ENCODE data around the gene CADM4. TPM values are rescaled to one million over a fixed set of nuclear protein-coding genes. Genes with fewer than 3 reads are reported as not detected.
"Not testable (repeated sequence)": the region's sequence is repeated elsewhere in the genome, so short reads cannot be mapped to it uniquely, and the experiment has no call there.

Gene CADM4
- total RNA-seq, 2 experiments from 2014 or later: 0.36 to 0.43 TPM

DNA sequence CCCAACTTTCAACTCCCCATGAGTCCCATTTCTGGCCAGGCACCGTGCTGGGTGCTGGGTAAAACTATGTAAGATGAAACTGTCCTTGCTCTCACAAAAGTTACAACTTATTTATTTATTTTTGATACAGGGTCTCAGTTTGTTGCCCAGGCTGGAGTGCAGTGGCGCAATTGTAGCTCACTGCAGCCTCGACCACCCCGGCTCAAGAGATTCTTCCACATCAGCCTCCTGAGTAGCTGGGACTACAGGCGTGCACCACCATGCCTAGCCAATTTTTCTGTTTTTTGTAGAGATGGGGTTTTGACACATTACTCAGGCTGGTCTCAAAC, 12.9 kb upstream of the CADM4 start:
- no peak overlapping the region for H3K4me3 Mint-ChIP-seq
- H3K36me3 Mint-ChIP-seq: peaks cover 30% of the 10 kb centered on the region
- no peak for DNase-seq
- H3K4me1 Mint-ChIP-seq: peaks cover 1% of the 10 kb centered on the region
- ATAC-seq (ENCODE audit: low read depth): no peak
- no peaks in the 10 kb centered on the region for H3K9me3 Mint-ChIP-seq
- H3K27me3 Mint-ChIP-seq: no peaks in the 10 kb centered on the region
- POLR2A ChIA-PET: no interaction called here
- no peak overlapping the region for H3K27ac Mint-ChIP-seq

DNA sequence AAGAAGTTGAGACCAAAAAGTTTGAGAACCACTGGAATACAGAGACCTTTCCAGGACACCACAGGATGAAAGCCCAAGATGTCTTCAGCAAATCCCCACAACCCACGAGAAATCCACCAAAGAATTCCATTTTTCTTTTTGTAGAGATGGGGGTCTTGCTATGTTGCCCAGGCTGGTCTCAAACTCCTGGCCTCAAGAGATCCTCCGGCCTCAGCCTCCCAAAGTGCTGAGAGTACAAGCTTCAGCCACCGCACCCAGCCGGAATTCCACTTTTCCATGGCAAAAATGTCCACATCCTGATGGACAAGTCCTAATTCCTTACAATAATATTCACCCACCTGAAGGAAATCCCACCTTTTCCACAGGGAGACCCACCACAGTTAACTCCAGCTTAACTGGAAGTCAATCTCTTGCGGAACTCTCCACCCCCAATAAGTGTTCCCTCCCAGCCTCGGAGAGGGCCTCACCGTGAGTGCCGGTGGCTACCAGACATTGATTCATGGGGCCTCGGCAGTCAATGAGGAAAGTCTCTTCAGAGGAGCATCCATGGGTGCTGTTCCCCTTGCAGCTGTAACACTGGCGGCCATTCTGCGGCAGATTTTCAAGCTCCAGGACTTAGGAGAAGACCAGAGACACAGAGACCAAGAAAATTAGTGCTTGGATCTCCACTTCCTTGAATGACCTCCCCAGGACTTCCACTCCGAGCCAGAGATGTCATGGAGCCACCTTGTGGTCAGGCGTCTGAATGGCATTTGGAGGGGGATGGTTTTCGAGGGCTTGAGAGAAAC, 12.3 kb upstream of the CADM4 start:
- Mint-ChIP-seq H3K27ac (no peak overlapping the region), H3K9me3 (no peaks in the 10 kb centered on the region), H3K4me1 (peaks cover 1% of the 10 kb centered on the region), H3K4me3 (no peak overlapping the region), H3K27me3 (no peaks in the 10 kb centered on the region), H3K36me3 (peaks cover 28% of the 10 kb centered on the region)
- POLR2A ChIA-PET: no interaction called here
- DNase-seq (peak; percentile 54), ATAC-seq (ENCODE audit: low read depth) (peak; percentile 60)

DNA sequence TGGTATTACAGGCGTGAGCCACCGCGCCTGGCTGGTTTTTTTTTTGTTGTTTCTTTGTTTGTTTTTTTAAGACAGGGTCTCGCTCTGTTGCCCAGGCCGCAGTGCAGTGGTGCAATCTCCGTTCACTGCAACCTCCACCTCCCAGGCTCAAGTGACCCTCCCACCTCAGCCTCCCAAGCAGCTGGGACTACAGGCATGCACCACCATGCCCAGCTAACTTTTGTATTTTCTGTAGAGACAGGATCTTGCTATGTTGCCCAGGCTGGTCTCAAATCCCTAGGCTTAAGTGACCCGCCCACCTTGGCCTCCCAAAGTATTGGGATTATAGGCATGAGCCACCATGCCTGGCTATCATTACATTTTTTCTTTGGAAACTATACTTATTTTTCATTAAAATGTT, 10.6 kb upstream of the CADM4 start:
- ATAC-seq (ENCODE audit: low read depth); H3K27ac Mint-ChIP-seq; H3K4me1 Mint-ChIP-seq; H3K9me3 Mint-ChIP-seq; DNase-seq; H3K27me3 Mint-ChIP-seq; POLR2A ChIA-PET; H3K4me3 Mint-ChIP-seq: not testable (repeated sequence)
- peaks cover 21% of the 10 kb centered on the region for H3K36me3 Mint-ChIP-seq

DNA sequence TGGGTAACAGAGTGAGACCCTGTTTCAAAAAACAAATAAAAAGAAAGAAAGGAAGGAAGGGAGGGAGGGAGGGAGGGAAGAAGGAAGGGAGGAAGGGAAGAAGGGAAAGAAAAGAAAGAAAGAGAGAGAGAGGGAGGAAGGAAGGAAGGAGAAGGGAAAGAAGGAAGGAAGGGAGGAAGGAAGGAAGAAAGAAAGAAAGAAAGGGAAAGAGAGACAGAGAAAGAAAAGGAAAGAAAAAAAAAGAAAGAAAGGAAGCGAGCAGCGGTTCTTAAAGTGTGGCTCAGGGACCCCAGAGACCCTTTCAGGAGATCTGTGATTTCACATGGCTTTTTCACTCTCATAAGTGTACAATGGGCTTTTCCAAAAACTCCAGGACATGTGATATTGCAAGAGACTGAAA, 9.9 kb upstream of the CADM4 start:
- H3K27ac Mint-ChIP-seq: no peak overlapping the region
- no peak for ATAC-seq (ENCODE audit: low read depth)
- no peak overlapping the region for H3K4me3 Mint-ChIP-seq
- DNase-seq: no peak
- POLR2A ChIA-PET: no interaction called here
- H3K9me3 Mint-ChIP-seq: no peaks in the 10 kb centered on the region
- peaks cover 2% of the 10 kb centered on the region for H3K27me3 Mint-ChIP-seq
- peaks cover 17% of the 10 kb centered on the region for H3K36me3 Mint-ChIP-seq
- peaks cover 1% of the 10 kb centered on the region for H3K4me1 Mint-ChIP-seq

DNA sequence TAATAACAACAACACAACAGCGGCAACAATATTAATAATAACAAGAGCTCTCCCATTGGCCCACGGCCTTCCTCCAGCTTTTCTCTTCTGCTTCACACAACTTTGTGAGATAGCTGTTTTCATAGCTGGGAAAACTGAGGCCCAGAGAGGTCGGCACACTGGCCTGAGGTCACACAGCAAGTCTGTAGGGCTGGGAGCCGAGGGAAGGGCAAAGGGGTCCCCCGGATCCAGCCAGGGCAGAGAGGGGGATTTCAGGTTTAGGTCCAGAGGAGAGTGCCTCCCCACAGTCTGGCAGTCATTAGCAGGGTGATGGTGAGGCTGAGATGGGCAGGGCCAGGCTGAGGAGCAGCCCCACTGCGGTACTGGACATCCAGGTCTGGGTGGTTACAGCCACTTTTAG, 9.0 kb upstream of the CADM4 start:
- H3K27ac Mint-ChIP-seq: no peak overlapping the region
- peaks cover 14% of the 10 kb centered on the region for H3K36me3 Mint-ChIP-seq
- H3K4me3 Mint-ChIP-seq: no peak overlapping the region
- peaks cover 2% of the 10 kb centered on the region for H3K27me3 Mint-ChIP-seq
- ATAC-seq (ENCODE audit: low read depth) (no peak), DNase-seq (no peak)
- peaks cover 1% of the 10 kb centered on the region for H3K4me1 Mint-ChIP-seq
- POLR2A ChIA-PET: interaction anchor here (0.9 kb wide), 1 partner anchor 30 kb away, joined by 6 read pairs; no protein-coding TSS in a partner anchor
- H3K9me3 Mint-ChIP-seq: no peaks in the 10 kb centered on the region

DNA sequence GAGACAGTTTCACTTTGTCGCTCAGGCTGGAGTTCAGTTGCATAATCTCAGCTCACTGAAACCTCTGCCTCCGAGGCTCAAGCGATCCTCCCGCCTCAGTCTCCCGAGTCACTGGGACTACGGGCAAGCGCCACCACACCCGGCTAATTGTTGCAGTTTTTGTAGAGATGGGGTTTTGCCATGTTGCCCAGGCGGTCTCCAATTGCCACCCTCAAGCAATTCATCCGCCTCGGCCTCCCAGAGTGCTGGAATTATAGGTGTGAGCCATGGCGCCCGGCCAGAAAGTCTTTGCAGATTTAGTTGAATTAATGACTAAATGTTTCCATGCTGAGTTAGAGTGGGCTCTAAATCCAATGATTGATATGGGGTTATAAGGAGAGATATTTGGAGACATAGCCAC, 4.5 kb upstream of the CADM4 start:
- Mint-ChIP-seq H3K4me1 (peaks cover 5% of the 10 kb centered on the region), H3K27me3 (peaks cover 21% of the 10 kb centered on the region), H3K4me3 (no peak overlapping the region), H3K36me3 (peaks cover 8% of the 10 kb centered on the region), H3K27ac (no peak overlapping the region), H3K9me3 (no peaks in the 10 kb centered on the region)
- DNase-seq (no peak), ATAC-seq (ENCODE audit: low read depth) (no peak)
- POLR2A ChIA-PET: interaction anchor here (0.7 kb wide), 1 partner anchor 61 kb away, joined by 3 read pairs; no protein-coding TSS in a partner anchor

DNA sequence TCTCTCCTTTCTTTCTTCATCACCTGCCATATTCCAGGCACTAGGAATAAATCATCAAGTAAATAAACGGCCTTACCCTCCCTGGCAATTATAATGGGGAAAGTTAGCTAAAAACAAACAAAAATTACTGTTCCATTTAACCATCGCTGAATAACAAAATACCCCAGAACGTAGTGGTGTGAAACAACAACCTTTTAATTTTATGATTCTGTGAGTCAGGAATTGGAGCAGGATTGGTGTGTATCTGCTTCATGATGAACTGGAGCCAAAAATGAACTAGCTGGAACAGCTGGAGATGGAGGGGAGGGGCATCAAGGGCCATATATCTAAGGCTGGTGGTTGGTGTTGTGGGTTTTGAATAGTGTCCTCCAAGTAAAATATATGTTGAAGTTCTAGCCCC, 3.7 kb upstream of the CADM4 start:
- POLR2A ChIA-PET: no interaction called here
- H3K27ac Mint-ChIP-seq: no peak overlapping the region
- H3K36me3 Mint-ChIP-seq: peaks cover 7% of the 10 kb centered on the region
- DNase-seq (no peak), ATAC-seq (ENCODE audit: low read depth) (no peak)
- peaks cover 9% of the 10 kb centered on the region for H3K4me1 Mint-ChIP-seq
- H3K9me3 Mint-ChIP-seq: no peaks in the 10 kb centered on the region
- H3K4me3 Mint-ChIP-seq: no peak overlapping the region
- H3K27me3 Mint-ChIP-seq: peaks cover 29% of the 10 kb centered on the region

DNA sequence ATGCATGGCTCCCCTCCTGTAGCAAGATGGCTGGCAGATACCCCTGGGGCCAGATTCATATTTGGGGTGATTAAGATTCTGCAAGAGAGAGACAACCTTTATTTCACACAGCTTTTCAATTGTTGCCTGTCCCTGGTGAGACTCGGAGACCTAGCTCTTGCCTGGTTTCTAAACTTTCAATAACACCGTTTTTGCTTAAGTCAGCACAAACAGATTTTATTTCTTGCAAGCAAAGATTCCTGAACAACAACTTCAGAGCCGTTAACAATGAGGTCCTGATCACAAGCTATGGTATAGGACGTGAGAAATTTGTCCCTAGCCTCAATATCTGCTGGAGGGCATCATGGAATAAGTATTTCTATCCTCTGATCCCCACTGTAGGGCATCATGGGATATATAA, 2.9 kb upstream of the CADM4 start:
- Mint-ChIP-seq H3K9me3 (no peaks in the 10 kb centered on the region), H3K36me3 (peaks cover 7% of the 10 kb centered on the region), H3K27ac (no peak overlapping the region), H3K27me3 (peaks cover 37% of the 10 kb centered on the region), H3K4me1 (peaks cover 9% of the 10 kb centered on the region), H3K4me3 (no peak overlapping the region)
- ATAC-seq (ENCODE audit: low read depth) (no peak), DNase-seq (no peak)
- POLR2A ChIA-PET: no interaction called here

DNA sequence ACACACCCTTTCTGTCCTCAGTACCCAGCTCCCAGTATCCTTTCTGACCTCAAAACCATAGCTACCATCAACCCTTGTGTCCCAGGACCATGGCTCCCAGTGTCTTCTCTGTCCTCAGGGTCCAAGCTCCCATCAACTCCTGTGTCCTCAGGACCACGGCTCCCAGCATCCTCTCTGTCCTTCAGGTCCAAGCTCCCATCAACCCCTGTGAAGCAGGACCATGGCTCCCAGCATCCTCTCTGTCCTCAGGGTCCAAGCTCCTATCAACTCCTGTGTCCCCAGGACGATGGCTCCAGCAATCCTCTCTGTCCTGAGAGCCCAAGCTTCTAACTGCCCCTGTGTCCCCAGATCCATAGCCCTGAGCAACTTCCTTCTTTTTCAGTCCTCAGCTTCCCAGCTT, 1.7 kb upstream of the CADM4 start:
- POLR2A ChIA-PET: interaction anchor here (0.6 kb wide), 1 partner anchor 84 kb away, joined by 3 read pairs; no protein-coding TSS in a partner anchor
- Mint-ChIP-seq H3K27ac (no peak overlapping the region), H3K9me3 (no peaks in the 10 kb centered on the region), H3K4me3 (no peak overlapping the region), H3K4me1 (peaks cover 10% of the 10 kb centered on the region), H3K27me3 (peaks cover 45% of the 10 kb centered on the region), H3K36me3 (peaks cover 3% of the 10 kb centered on the region)
- DNase-seq: no peak
- no peak for ATAC-seq (ENCODE audit: low read depth)

DNA sequence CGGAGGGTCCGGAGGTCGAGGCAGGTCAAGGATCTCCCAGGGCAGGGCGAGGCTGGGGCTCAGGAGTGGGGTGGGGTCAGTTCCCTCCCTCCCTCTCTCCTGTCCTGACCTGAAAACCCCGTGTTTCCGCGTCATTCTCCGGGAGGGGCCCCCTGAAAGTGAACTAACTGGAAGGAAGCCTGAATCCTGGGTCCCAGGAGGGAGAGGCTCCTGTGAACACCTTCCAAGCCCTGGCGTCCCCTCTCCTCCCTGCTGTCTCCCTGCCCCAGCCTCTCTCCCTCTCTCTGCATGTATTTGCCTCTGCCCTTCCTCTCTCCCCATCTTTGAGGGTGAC, 741 bp upstream of the CADM4 start:
- no peaks in the 10 kb centered on the region for H3K36me3 Mint-ChIP-seq
- POLR2A ChIA-PET: no interaction called here
- peak overlapping the region; percentile 75 for H3K4me3 Mint-ChIP-seq
- ATAC-seq (ENCODE audit: low read depth) (no peak), DNase-seq (no peak)
- peak overlapping the region; percentile 26 for H3K27ac Mint-ChIP-seq
- no peaks in the 10 kb centered on the region for H3K9me3 Mint-ChIP-seq
- H3K27me3 Mint-ChIP-seq: peaks cover 45% of the 10 kb centered on the region
- H3K4me1 Mint-ChIP-seq: peaks cover 10% of the 10 kb centered on the region

DNA sequence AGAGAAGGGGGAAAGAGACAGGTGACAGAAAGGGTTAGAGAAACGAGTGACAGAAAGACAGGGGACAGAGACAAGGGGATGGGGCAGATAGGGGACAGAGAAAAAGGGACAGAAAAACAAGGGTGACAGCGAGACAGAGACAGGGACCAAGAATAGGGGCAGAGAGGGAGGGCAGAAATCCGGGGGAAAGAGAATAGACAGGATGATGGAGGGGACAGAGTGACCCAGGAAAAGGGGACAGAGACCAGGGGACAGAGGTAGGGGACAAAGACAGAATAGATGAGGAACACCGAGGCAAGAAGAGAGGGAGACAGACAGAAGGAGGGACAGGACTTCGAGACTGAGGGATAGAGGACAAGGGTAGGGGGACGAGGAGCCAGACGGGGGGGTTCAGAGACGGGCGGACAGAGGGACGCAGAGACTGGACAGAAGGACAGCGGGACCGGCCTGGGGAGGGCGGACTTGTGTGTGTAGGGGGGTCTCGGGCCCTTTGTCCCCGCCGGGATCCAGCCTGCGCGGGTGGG, 593 bp downstream of the CADM4 start:
- POLR2A ChIA-PET: no interaction called here

DNA sequence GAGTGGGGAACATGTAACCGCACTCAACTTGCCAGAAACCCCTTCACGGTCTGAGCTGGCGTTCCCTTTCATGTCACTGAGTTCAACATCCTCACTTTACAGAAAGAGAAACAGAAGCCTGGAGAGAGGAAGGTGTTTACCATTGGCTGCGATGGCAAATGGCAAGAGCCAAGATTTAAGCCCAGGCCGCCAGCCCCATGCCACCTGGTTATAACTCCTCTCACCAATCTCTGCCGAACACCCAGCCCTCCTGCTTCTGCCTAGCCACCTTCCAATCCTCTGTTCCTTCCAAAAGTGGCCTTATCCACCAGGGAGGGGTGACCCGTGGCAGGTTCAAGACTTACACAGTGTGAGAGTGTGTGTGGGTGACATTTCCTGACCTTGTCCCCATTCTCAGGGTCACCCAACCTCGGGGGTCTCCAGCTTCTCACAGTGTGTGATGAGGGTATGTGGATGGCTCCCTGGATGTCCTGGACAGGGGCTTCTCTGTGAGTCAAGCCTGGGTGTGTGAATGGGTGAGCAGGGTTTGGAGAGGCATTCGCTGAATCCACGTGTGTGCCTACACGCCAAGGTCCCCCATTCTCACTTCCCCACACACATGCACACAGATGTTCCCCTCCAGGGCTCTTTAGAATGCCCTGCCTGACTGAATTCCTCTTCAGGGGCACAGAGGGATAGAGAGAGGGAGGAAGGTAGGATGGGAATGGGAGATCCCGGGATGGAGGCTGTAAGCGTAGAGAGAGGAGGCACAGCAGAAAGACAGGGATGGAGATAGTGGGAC, 1.2 kb downstream of the CADM4 start:
- Mint-ChIP-seq H3K27ac (no peak overlapping the region), H3K9me3 (no peaks in the 10 kb centered on the region), H3K36me3 (no peaks in the 10 kb centered on the region), H3K4me1 (peaks cover 11% of the 10 kb centered on the region), H3K4me3 (peak overlapping the region; percentile 72), H3K27me3 (peaks cover 47% of the 10 kb centered on the region)
- POLR2A ChIA-PET: no interaction called here
- no peak for ATAC-seq (ENCODE audit: low read depth)
- no peak for DNase-seq

More for the DNA sequence above, 593 bp downstream of the CADM4 start:
- Mint-ChIP-seq H3K9me3 (no peaks in the 10 kb centered on the region), H3K36me3 (no peaks in the 10 kb centered on the region), H3K27me3 (peaks cover 45% of the 10 kb centered on the region), H3K27ac (peak overlapping the region; percentile 65), H3K4me3 (peak overlapping the region; percentile 72), H3K4me1 (peaks cover 11% of the 10 kb centered on the region)
- no peak for ATAC-seq (ENCODE audit: low read depth)
- DNase-seq: no peak

DNA sequence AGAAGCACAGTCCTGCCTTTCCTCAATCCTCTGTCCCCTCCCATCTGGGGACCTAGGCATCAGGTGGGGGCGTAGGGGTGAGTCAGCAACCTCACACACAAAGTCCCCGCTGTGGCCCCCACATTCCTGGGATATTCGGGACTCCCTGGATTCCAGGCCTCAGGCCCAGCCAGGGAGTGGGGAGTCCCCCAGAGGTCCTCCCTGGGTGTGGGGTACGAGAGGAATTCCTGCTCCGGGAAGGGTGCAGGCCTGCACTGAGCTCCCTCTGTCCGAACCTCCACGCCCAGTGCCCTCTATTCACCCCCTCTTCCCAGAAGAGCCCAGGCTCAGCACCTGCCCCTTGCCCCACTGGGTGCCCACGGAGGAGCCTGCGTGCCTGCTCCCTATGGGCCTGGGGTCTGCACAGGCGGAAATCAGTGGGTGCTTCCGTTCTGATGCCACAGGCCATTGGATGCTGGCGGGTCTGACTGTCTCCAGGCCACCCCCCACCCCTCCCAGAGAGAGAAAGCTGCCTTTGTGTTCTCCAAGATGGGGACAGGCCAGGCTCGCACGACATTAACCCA, 3.4 kb downstream of the CADM4 start:
- H3K27ac Mint-ChIP-seq: no peak overlapping the region
- POLR2A ChIA-PET: no interaction called here
- no peak for ATAC-seq (ENCODE audit: low read depth)

DNA sequence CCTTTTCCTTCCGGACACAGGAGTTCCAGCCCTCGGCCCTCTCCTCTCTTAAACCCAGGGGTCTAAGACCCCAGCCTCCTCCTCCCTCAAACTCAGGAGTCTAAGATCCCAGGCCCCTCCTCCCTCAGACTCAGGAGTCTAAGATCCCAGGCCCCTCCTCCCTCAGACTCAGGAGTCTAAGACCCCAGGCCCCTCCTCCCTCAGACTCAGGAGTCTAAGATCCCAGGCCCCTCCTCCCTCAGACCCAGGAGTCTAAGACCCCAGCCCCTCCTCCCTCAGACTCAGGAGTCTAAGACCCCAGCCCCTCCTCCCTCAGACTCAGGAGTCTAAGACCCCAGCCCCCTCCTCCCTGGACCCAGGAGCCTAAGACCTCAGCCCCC, 4.1 kb downstream of the CADM4 start:
- POLR2A ChIA-PET; ATAC-seq (ENCODE audit: low read depth); DNase-seq; H3K9me3 Mint-ChIP-seq; H3K27ac Mint-ChIP-seq; H3K4me3 Mint-ChIP-seq; H3K36me3 Mint-ChIP-seq: not testable (repeated sequence)
- Mint-ChIP-seq H3K27me3 (peaks cover 41% of the 10 kb centered on the region), H3K4me1 (peaks cover 10% of the 10 kb centered on the region)

More for the DNA sequence above, 3.4 kb downstream of the CADM4 start:
- peaks cover 11% of the 10 kb centered on the region for H3K4me1 Mint-ChIP-seq
- no peak overlapping the region for H3K4me3 Mint-ChIP-seq
- no peak for DNase-seq
- H3K27me3 Mint-ChIP-seq: peaks cover 46% of the 10 kb centered on the region
- no peaks in the 10 kb centered on the region for H3K36me3 Mint-ChIP-seq
- H3K9me3 Mint-ChIP-seq: no peaks in the 10 kb centered on the region
